ENCODE results near the gene C1orf21. TPM values are rescaled to one million over a fixed set of nuclear protein-coding genes. Genes with fewer than 3 reads are reported as not detected.

C1orf21 gene
- total and polyA plus RNA-seq, 2 of the 4 experiments (the other 2 are of a cell fraction): 6.4 to 9.9 TPM

DNA sequence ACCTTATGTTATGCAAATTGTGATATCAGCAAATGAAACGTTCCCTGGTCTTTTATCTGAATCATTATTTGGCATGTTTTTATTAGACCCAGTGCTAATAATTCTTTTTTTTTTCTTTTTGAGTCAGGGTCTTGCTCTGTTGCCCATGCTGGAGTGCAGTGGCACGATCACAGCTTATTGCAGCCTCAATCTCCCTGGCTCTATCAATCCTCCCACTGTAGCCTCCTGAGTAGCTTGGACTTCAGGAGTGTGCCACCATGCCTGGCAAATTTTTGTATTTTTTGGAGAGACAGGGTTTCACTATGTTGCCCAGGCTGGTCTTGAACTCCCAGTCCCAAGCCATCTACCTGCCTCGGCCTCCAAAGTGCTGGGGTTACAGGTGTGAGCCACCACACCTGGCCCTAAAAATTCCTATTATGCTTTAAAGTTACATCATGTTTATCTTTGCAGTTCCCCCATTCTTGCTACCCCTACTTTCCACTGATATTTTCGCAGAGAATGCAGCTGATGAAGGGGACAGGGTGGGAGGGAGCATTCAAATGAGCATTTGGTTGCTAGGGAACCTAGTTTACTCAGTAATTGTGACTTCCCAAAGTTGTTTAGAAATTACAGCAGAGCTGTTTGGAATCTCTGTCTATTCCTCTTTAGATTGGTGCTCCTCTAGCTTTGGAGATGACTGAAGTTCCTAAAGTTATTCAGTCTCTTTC lies 18.4 kb downstream of the C1orf21 start:
- CTCF ChIA-PET: interaction anchor here (1.0 kb wide), 2 partner anchors 12 to 326 kb away, joined by 3 read pairs; no protein-coding TSS in a partner anchor
- WGBS, 2 experiments (ENCODE audit: extremely low coverage in 2 of 2, insufficient read length in 1 of 2): no CpG with 5 or more reads among the region's 4 CpGs
- no peak overlapping the region for H2AK5ac ChIP-seq (ENCODE audit: low read depth, low read length)

More for the DNA sequence above, 18.4 kb downstream of the C1orf21 start:
- Histone ChIP-seq H3K27me3 (ENCODE audit: control insufficient read depth, insufficient read depth, low read length) (0 out of 2 replicates have a peak, but pooled peaks cover 4% of the 10 kb centered on the region), H4K5ac (ENCODE audit: low read depth, low read length) (no peak overlapping the region), H3K56ac (ENCODE audit: extremely low read depth, insufficient read depth, low read length) (no peak overlapping the region), H3K14ac (replicated peaks; ENCODE audit: low read depth, low read length) (no peak overlapping the region), H2BK20ac (ENCODE audit: low read depth, low read length) (no peak overlapping the region), H3K79me1 (ENCODE audit: low read depth in 1 of 2, low read length in 2 of 2) (peaks cover 11% of the 10 kb centered on the region in 2 experiments; a peak in 2 of 4 replicates), H3K27ac (ENCODE audit: insufficient read depth, low read length) (no peak overlapping the region), H3K4me1 (ENCODE audit: control insufficient read depth, insufficient read depth, low read length) (peaks cover 11% of the 10 kb centered on the region), H4K8ac (ENCODE audit: low read depth in 2 of 2, low read length in 2 of 2) (no peak overlapping the region), H2AFZ (replicated peaks; ENCODE audit: low read length, poor library complexity) (no peak overlapping the region), H2BK5ac (ENCODE audit: low read depth, low read length, poor library complexity, severe bottlenecking) (no peak overlapping the region), H3K36me3 (ENCODE audit: control insufficient read depth, insufficient read depth, low read length) (no peaks in the 10 kb centered on the region), H3K4me2 (ENCODE audit: low read depth, low read length) (no peak overlapping the region), H3K23ac (ENCODE audit: low read depth, low read length) (no peak overlapping the region), H3K18ac (ENCODE audit: low read depth, low read length) (no peak overlapping the region), H4K91ac (ENCODE audit: insufficient read depth, low read depth, low read length) (no peak overlapping the region), H3K9me3 (ENCODE audit: control insufficient read depth, insufficient read depth, low read length) (no peaks in the 10 kb centered on the region), H3K9me1 (ENCODE audit: insufficient read depth, low read length) (no peaks in the 10 kb centered on the region), H3K4ac (ENCODE audit: low read depth, low read length) (no peak overlapping the region), H2BK15ac (ENCODE audit: low read depth, low read length) (no peak overlapping the region), H4K20me1 (ENCODE audit: insufficient read depth, low read length) (peaks cover 18% of the 10 kb centered on the region), H2AK9ac (replicated peaks; ENCODE audit: low read depth, low read length, poor library complexity) (no peak overlapping the region), H2BK120ac (ENCODE audit: low read depth, low read length) (no peak overlapping the region), H3K9ac (ENCODE audit: low read depth, low read length) (no peak overlapping the region), H3K4me3 (ENCODE audit: insufficient read depth, low read depth, low read length) (no peak overlapping the region)
- intact Hi-C loops (cut with micrococcal nuclease): no loop called here
- POLR2A ChIA-PET (ENCODE audit: unreplicated experiment): no interaction called here
- BruUV-seq (replicated peaks): no TSS peak
- DNase-seq (no peak), ATAC-seq (ENCODE audit: low read depth) (peak; percentile 31; the same call in 1 of the 2 replicates)
- dilution Hi-C loops (cut with HindIII; ENCODE audit: low sequenced_read_pairs, unreplicated experiment): no loop called here
- in situ Hi-C loops (cut with MboI; ENCODE audit: low sequenced_read_pairs): no loop called here
- no peak for TF ChIP-seq SMC3 (IDR thresholded peaks at IDR 0.05; ENCODE audit: low read depth, low read length)
- no peak for TF ChIP-seq RAD21 (IDR thresholded peaks at IDR 0.05; ENCODE audit: low read length)
- TF ChIP-seq POLR2A (IDR thresholded peaks at IDR 0.05; ENCODE audit: low read depth, low read length): no peak
- TF ChIP-seq CHD1 (IDR thresholded peaks at IDR 0.05; ENCODE audit: low read depth, low read length): no peak
- no peak for TF ChIP-seq MAFK (IDR thresholded peaks at IDR 0.05; ENCODE audit: low read depth, low read length)
- TF ChIP-seq MAZ (IDR thresholded peaks at IDR 0.05; ENCODE audit: borderline replicate concordance, low read depth, low read length): no peak
- TF ChIP-seq MXI1 (IDR thresholded peaks at IDR 0.05; ENCODE audit: borderline replicate concordance, low read depth, low read length): no peak
- TF ChIP-seq RCOR1 (IDR thresholded peaks at IDR 0.05; ENCODE audit: insufficient replicate concordance, low read length): no peak
- TF ChIP-seq FOS (IDR thresholded peaks at IDR 0.05; ENCODE audit: low read depth, low read length): no peak
- TF ChIP-seq, protein P1, sequence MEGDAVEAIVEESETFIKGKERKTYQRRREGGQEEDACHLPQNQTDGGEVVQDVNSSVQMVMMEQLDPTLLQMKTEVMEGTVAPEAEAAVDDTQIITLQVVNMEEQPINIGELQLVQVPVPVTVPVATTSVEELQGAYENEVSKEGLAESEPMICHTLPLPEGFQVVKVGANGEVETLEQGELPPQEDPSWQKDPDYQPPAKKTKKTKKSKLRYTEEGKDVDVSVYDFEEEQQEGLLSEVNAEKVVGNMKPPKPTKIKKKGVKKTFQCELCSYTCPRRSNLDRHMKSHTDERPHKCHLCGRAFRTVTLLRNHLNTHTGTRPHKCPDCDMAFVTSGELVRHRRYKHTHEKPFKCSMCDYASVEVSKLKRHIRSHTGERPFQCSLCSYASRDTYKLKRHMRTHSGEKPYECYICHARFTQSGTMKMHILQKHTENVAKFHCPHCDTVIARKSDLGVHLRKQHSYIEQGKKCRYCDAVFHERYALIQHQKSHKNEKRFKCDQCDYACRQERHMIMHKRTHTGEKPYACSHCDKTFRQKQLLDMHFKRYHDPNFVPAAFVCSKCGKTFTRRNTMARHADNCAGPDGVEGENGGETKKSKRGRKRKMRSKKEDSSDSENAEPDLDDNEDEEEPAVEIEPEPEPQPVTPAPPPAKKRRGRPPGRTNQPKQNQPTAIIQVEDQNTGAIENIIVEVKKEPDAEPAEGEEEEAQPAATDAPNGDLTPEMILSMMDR (conservative IDR thresholded peaks at IDR 0.05; ENCODE audit: low read depth, low read length): no peak
- TF ChIP-seq CEBPB (IDR thresholded peaks at IDR 0.05; ENCODE audit: low read depth, low read length): no peak
- TF ChIP-seq ELK1 (IDR thresholded peaks at IDR 0.05; ENCODE audit: borderline replicate concordance, low read depth, low read length): no peak
- TF ChIP-seq NFE2L2 (IDR thresholded peaks at IDR 0.05; ENCODE audit: low read depth, low read length): no peak
